Measurements from ENCODE around the gene KBTBD4. TPM values are rescaled to one million over a fixed set of nuclear protein-coding genes. Genes with fewer than 3 reads are reported as not detected.
"Not testable (repeated sequence)": the region's sequence is repeated elsewhere in the genome, so short reads cannot be mapped to it uniquely, and the experiment has no call there.

Gene KBTBD4
- total RNA-seq, 4 donors from 2014 or later: 25.0 to 35.6 (median 30.4) TPM

GRCh38 chr11:47529951-47530350, 48.8 kb downstream of the KBTBD4 start:
- no peak for DNase-seq
- Histone ChIP-seq H3K36me3 (no peaks in the 10 kb centered on the region), H3K27ac (peak overlapping the region; percentile 27 to 66 (median 54)), H3K4me1 (peaks cover 76 to 80% of the 10 kb centered on the region in 2 donors), H3K4me3 (no peak overlapping the region), H3K9me3 (no peaks in the 10 kb centered on the region), H3K27me3 (no peaks in the 10 kb centered on the region)
- TF ChIP-seq CTCF (IDR thresholded peaks at IDR 0.05 in 4 of 5, conservative IDR thresholded peaks at IDR 0.05 in 1 of 5) (no peak), POLR2A (IDR thresholded peaks at IDR 0.05) (no peak)
- ATAC-seq: no peak
- in situ Hi-C loops (cut with MboI; ENCODE audit: low sequenced_read_pairs in 4 of 4): no loop called here
- intact Hi-C loops (cut with DNase I; ENCODE audit: low total_unique reads): no loop called here

DNA sequence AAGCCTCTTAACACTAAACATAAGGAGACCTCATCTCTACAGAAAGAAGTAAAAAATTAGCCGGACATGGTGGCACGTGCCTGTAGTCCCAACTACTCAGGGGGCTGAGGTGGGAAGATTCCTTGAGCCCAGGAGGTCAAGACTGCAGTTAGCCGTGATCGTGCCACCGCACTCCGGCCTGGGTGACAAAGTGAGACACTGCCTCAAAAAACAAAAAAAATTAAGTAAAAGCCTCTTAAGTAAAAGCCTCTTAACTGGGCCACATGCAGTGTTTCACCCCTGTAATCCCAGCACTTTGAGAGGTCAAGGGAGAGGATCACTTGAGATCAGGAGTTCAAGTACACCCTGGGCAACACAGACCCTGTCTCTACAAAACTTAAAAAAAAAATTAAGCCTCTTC, 51.6 kb downstream of the KBTBD4 start:
- intact Hi-C loops (cut with DNase I; ENCODE audit: low total_unique reads) (no loop called here), in situ Hi-C loops (cut with MboI; ENCODE audit: low sequenced_read_pairs in 4 of 4) (no loop called here)
- Histone ChIP-seq H3K4me1 (peaks cover 76 to 83% of the 10 kb centered on the region in 2 donors), H3K9me3 (no peaks in the 10 kb centered on the region), H3K4me3 (no peak overlapping the region), H3K27ac (peak overlapping the region; percentile 87 to 94 (median 91)), H3K27me3 (no peaks in the 10 kb centered on the region), H3K36me3 (no peaks in the 10 kb centered on the region)
- DNase-seq (no peak), ATAC-seq (no peak)
- TF ChIP-seq CTCF (IDR thresholded peaks at IDR 0.05 in 4 of 5, conservative IDR thresholded peaks at IDR 0.05 in 1 of 5) (no peak), POLR2A (IDR thresholded peaks at IDR 0.05) (no peak)

- H3K36me3 ChIP-seq; ATAC-seq; in situ Hi-C loops (cut with MboI; ENCODE audit: low sequenced_read_pairs in 4 of 4); H3K27me3 ChIP-seq; H3K4me3 ChIP-seq; H3K9me3 ChIP-seq; intact Hi-C loops (cut with DNase I; ENCODE audit: low total_unique reads): not testable (repeated sequence)
- peak in 1 of 2 donors; percentile 11 for DNase-seq
- peaks cover 76 to 83% of the 10 kb centered on the region in 2 donors for H3K4me1 ChIP-seq
- H3K27ac ChIP-seq: peak overlapping the region; percentile 87 to 94 (median 91)
Observed at GRCh38 chr11:47526032-47526431, 52.7 kb downstream of the KBTBD4 start.

DNA sequence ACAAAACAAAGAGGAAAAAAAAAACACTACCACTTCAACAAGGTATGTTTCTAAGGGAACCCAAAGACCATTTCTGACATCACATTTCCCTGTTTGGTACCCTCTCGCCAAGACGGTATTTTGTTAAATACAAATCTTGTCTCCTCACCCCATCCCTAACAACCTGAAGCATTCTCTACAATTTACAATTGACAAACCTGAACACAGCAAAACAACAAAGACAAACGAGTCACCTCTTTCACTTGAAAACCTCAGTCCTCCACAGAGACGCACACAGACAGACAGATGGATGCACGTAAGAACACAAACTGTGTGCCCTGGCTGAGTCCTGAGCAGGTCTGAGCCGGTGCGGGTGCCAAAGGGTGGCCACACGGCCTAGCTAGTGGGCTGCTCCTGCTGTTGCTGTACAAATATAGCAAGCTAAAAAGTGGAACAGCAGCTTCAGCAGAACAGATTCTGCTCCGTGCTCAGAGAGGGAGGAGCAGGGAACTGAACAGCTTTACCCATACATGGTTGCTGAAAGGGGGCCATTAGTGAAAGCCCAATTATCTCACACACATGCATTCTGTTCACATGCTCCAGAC, 54.4 kb downstream of the KBTBD4 start:
- Histone ChIP-seq H3K36me3 (no peaks in the 10 kb centered on the region), H3K9me3 (no peaks in the 10 kb centered on the region), H3K4me1 (peaks cover 87 to 88% of the 10 kb centered on the region in 2 donors), H3K27ac (peak overlapping the region; percentile 87 to 94 (median 91)), H3K27me3 (no peaks in the 10 kb centered on the region), H3K4me3 (peak overlapping the region; percentile 3 to 36 (median 26))
- ATAC-seq (peak; percentile 21 to 23), DNase-seq (peak in 1 of 2 donors; percentile 55)
- in situ Hi-C loops (cut with MboI; ENCODE audit: low sequenced_read_pairs in 4 of 4): no loop called here
- TF ChIP-seq POLR2A (IDR thresholded peaks at IDR 0.05) (peak in 1 of 2 donors; percentile 55), CTCF (IDR thresholded peaks at IDR 0.05 in 4 of 5, conservative IDR thresholded peaks at IDR 0.05 in 1 of 5) (no peak)
- intact Hi-C loops (cut with DNase I; ENCODE audit: low total_unique reads): loop anchor here (2.0 kb wide), 1 partner anchor 28 kb away; the partner anchor contains the start of gene CELF1

- Histone ChIP-seq H3K27me3 (no peaks in the 10 kb centered on the region), H3K4me1 (peaks cover 91 to 95% of the 10 kb centered on the region in 2 donors), H3K27ac (peak overlapping the region; percentile 87 to 94 (median 91)), H3K36me3 (no peaks in the 10 kb centered on the region), H3K9me3 (no peaks in the 10 kb centered on the region), H3K4me3 (peak overlapping the region in 3 of 4 donors; percentile 3 to 28 (median 24))
- DNase-seq: peak; percentile 51 to 68
- in situ Hi-C loops (cut with MboI; ENCODE audit: low sequenced_read_pairs in 4 of 4) (no loop called here), intact Hi-C loops (cut with DNase I; ENCODE audit: low total_unique reads) (loop anchor here (2.0 kb wide), 1 partner anchor 29 kb away; the partner anchor contains the start of gene CELF1)
- TF ChIP-seq POLR2A (IDR thresholded peaks at IDR 0.05): peak in 1 of 2 donors; percentile 15
- no peak for TF ChIP-seq CTCF (IDR thresholded peaks at IDR 0.05 in 4 of 5, conservative IDR thresholded peaks at IDR 0.05 in 1 of 5)
- peak; percentile 92 to 94 for ATAC-seq
Observed at GRCh38 chr11:47523490-47524225, 55.1 kb downstream of the KBTBD4 start.
